HEK293 (cell line): ENCODE data around the gene KIF5B.
"Not testable (repeated sequence)": the region's sequence is repeated elsewhere in the genome, so short reads cannot be mapped to it uniquely, and the experiment has no call there.

Source experiments
- CTCF ChIA-PET: fragments of 350-600 bp; formaldehyde crosslinking; extraction: SDS; loops from one replicate; lab custom pipeline; 2021; ENCODE audit warnings: antibody characterized with exemption; lab: Yijun Ruan, JAX
- POLR2A ChIA-PET: fragments of 300-600 bp; formaldehyde crosslinking; extraction: SDS; loops from one replicate; lab custom pipeline; 2020; ENCODE audit warnings: antibody characterized with exemption, inconsistent platforms; lab: Yijun Ruan, JAX
- H3K27ac ChIP-seq: fragments of 200-500 bp; sonication (Bioruptor generic); 2 replicates; pipeline ENCODE4 v1.5.1; 2014; ENCODE audit warnings: low read depth, low read length, control low read depth, inconsistent platforms; ENCODE audit errors: extremely low read depth
- H3K36me3 ChIP-seq, 2 experiments: fragments of 200-500 bp in 1 of 2; sonication (Bioruptor generic) in 1 of 2; 1 replicate in 1 of 2; 2 replicates in 1 of 2; pipeline ENCODE4 v1.5.1; 2014 to 2017; ENCODE audit warnings: inconsistent platforms in 2 of 2, low read length in 2 of 2; ENCODE audit not compliant: control insufficient read depth in 2 of 2, insufficient read depth in 1 of 2
- H3K4me1 ChIP-seq: fragments of 200-500 bp; sonication (Bioruptor generic); 2 replicates; pipeline ENCODE4 v1.5.1; 2014; ENCODE audit warnings: mild to moderate bottlenecking, low read length, inconsistent platforms; ENCODE audit not compliant: control insufficient read depth, insufficient read depth
- H3K4me3 ChIP-seq: 2 replicates; pipeline ENCODE4 v1.5.1; 2011; ENCODE audit warnings: low read depth, mild to moderate bottlenecking, control low read depth, low read length, moderate library complexity
- H3K9me3 ChIP-seq: fragments of 200-500 bp; sonication (Bioruptor generic); 2 replicates; pipeline ENCODE4 v1.5.1; 2014; ENCODE audit warnings: low read depth, low read length, inconsistent platforms; ENCODE audit not compliant: control insufficient read depth, insufficient read depth
- EGR2 ChIP-seq: fragments of 450-650 bp; formaldehyde crosslinking; IDR thresholded peaks from 2 replicates; pipeline ENCODE4 v1.5.1; 2016; ENCODE audit warnings: low read depth, missing biosample characterization, missing genetic modification characterization
- GFI1B ChIP-seq: fragments of 450-650 bp; formaldehyde crosslinking; IDR thresholded peaks from 2 replicates; pipeline ENCODE4 v1.5.1; 2016; ENCODE audit warnings: missing biosample characterization, missing genetic modification characterization
- KLF8 ChIP-seq: fragments of 450-650 bp; formaldehyde crosslinking; IDR thresholded peaks from 2 replicates; pipeline ENCODE4 v1.5.1; 2016; ENCODE audit warnings: missing biosample characterization, missing genetic modification characterization
- KLF9 ChIP-seq: fragments of 450-650 bp; formaldehyde crosslinking; IDR thresholded peaks from 2 replicates; pipeline ENCODE4 v1.5.1; 2016; ENCODE audit warnings: missing biosample characterization, missing genetic modification characterization, low read depth
- RBAK ChIP-seq: fragments of 450-650 bp; formaldehyde crosslinking; IDR thresholded peaks from 2 replicates; pipeline ENCODE4 v1.5.1; 2016; ENCODE audit warnings: missing biosample characterization, missing genetic modification characterization
- REST ChIP-seq: fragments of 450-650 bp; formaldehyde crosslinking; IDR thresholded peaks from 2 replicates; pipeline ENCODE4 v1.5.1; 2016; ENCODE audit warnings: missing biosample characterization, missing genetic modification characterization
- ZFHX2 ChIP-seq: fragments of 450-650 bp; formaldehyde crosslinking; conservative IDR thresholded peaks from 2 replicates; pipeline ENCODE4 v1.5.1; 2016; ENCODE audit warnings: missing biosample characterization, missing genetic modification characterization
- ZFP37 ChIP-seq: fragments of 450-650 bp; formaldehyde crosslinking; IDR thresholded peaks from 2 replicates; pipeline ENCODE4 v1.5.1; 2016; ENCODE audit warnings: missing biosample characterization, missing genetic modification characterization
- ZFP41 ChIP-seq: fragments of 450-650 bp; formaldehyde crosslinking; IDR thresholded peaks from 2 replicates; pipeline ENCODE4 v1.5.1; 2016; ENCODE audit warnings: missing biosample characterization, missing genetic modification characterization, borderline replicate concordance
- ZIC2 ChIP-seq: fragments of 450-650 bp; formaldehyde crosslinking; IDR thresholded peaks from 2 replicates; pipeline ENCODE4 v1.5.1; 2016; ENCODE audit warnings: missing biosample characterization, missing genetic modification characterization
- ZNF140 ChIP-seq: fragments of 450-650 bp; formaldehyde crosslinking; IDR thresholded peaks from 2 replicates; pipeline ENCODE4 v1.5.1; 2016; ENCODE audit warnings: missing biosample characterization, missing genetic modification characterization
- ZNF146 ChIP-seq: fragments of 450-650 bp; formaldehyde crosslinking; IDR thresholded peaks from 2 replicates; pipeline ENCODE4 v1.5.1; 2016; ENCODE audit warnings: missing biosample characterization, missing genetic modification characterization
- ZNF148 ChIP-seq: fragments of 450-650 bp; formaldehyde crosslinking; IDR thresholded peaks from 2 replicates; pipeline ENCODE4 v1.5.0; 2017; ENCODE audit warnings: missing biosample characterization, missing genetic modification characterization, borderline replicate concordance
- ZNF174 ChIP-seq: fragments of 450-650 bp; formaldehyde crosslinking; IDR thresholded peaks from 2 replicates; pipeline ENCODE4 v1.5.0; 2017; ENCODE audit warnings: missing biosample characterization, mild to moderate bottlenecking, missing genetic modification characterization
- ZNF26 ChIP-seq: fragments of 450-650 bp; formaldehyde crosslinking; IDR thresholded peaks from 2 replicates; pipeline ENCODE4 v1.5.1; 2016; ENCODE audit warnings: missing biosample characterization, missing genetic modification characterization
- ZNF610 ChIP-seq: fragments of 450-650 bp; formaldehyde crosslinking; IDR thresholded peaks from 2 replicates; pipeline ENCODE4 v1.5.1; 2016; ENCODE audit warnings: missing biosample characterization, missing genetic modification characterization, borderline replicate concordance
- ZNF654 ChIP-seq: fragments of 450-650 bp; formaldehyde crosslinking; IDR thresholded peaks from 2 replicates; pipeline ENCODE4 v1.5.1; 2016; ENCODE audit warnings: low read depth, missing biosample characterization, missing genetic modification characterization
- ZSCAN18 ChIP-seq: fragments of 450-650 bp; formaldehyde crosslinking; IDR thresholded peaks from 2 replicates; pipeline ENCODE4 v1.5.1; 2016; ENCODE audit warnings: missing biosample characterization, missing genetic modification characterization
- ZSCAN4 ChIP-seq: fragments of 450-650 bp; formaldehyde crosslinking; IDR thresholded peaks from 2 replicates; pipeline ENCODE4 v1.5.1; 2017; ENCODE audit warnings: missing biosample characterization, missing genetic modification characterization

The KIF5B gene

GRCh38 chr10:31980471-31980870 lies 75.8 kb downstream of the KIF5B start:
- ChIA-PET CTCF (no interaction called here), POLR2A (no interaction called here)
- no peaks in the 10 kb centered on the region for H3K9me3 ChIP-seq
- no peaks in the 10 kb centered on the region for H3K36me3 ChIP-seq
- no peak overlapping the region for H3K4me3 ChIP-seq
- H3K27ac ChIP-seq = no peak overlapping the region
- no peaks in the 10 kb centered on the region for H3K4me1 ChIP-seq
- peak; percentile 66 for TF ChIP-seq ZNF146
- TF ChIP-seq ZFHX2 (tag by site-specific recombination) = no peak
- TF ChIP-seq GFI1B = no peak
- no peak for TF ChIP-seq ZNF140 (tag by site-specific recombination)

- H3K4me1 ChIP-seq, H3K4me3 ChIP-seq, H3K36me3 ChIP-seq, POLR2A ChIA-PET, CTCF ChIA-PET, H3K9me3 ChIP-seq, H3K27ac ChIP-seq: not testable (repeated sequence)
These were observed 77.2 kb downstream of the KIF5B start for GRCh38 chr10:31979071-31979470.

- H3K9me3 ChIP-seq = no peaks in the 10 kb centered on the region
- POLR2A ChIA-PET = no interaction called here
- H3K4me1 ChIP-seq = no peaks in the 10 kb centered on the region
- no peak overlapping the region for H3K4me3 ChIP-seq
- CTCF ChIA-PET = no interaction called here
- TF ChIP-seq ZFP37 = no peak
- no peak for TF ChIP-seq ZNF26 (tag by site-specific recombination)
- TF ChIP-seq ZNF174 = no peak
- no peak for TF ChIP-seq EGR2 (tag by site-specific recombination)
- no peak for TF ChIP-seq ZFP41 (tag by site-specific recombination)
- TF ChIP-seq REST = no peak
- no peak for TF ChIP-seq ZNF654 (tag by site-specific recombination)
- no peak for TF ChIP-seq KLF8 (tag by site-specific recombination)
- no peak overlapping the region for H3K27ac ChIP-seq
- H3K36me3 ChIP-seq = no peaks in the 10 kb centered on the region
These were observed 78.1 kb downstream of the KIF5B start for GRCh38 chr10:31978156-31978483.

- Histone ChIP-seq H3K4me1 (no peaks in the 10 kb centered on the region), H3K27ac (no peak overlapping the region), H3K36me3 (no peaks in the 10 kb centered on the region), H3K4me3 (no peak overlapping the region), H3K9me3 (no peaks in the 10 kb centered on the region)
- ChIA-PET POLR2A (no interaction called here), CTCF (interaction anchor here (0.8 kb wide), 1 partner anchor 51 kb away, joined by 6 read pairs; no protein-coding TSS in a partner anchor)
- no peak for TF ChIP-seq RBAK (tag by site-specific recombination)
- no peak for TF ChIP-seq ZSCAN18 (tag by site-specific recombination)
- TF ChIP-seq ZSCAN4 (tag by site-specific recombination) = no peak
- TF ChIP-seq ZIC2 = no peak
- no peak for TF ChIP-seq KLF9 (tag by site-specific recombination)
- no peak for TF ChIP-seq ZNF610 (tag by site-specific recombination)
- no peak for TF ChIP-seq ZNF148
These were observed 78.6 kb downstream of the KIF5B start for GRCh38 chr10:31977440-31978155.
